Measurements from ENCODE around the gene RAP1A.
"Not testable (repeated sequence)": the region's sequence is repeated elsewhere in the genome, so short reads cannot be mapped to it uniquely, and the experiment has no call there.

Gene RAP1A

GRCh38 chr1:111738436-111739193 is 119.0 kb downstream of the RAP1A start:
- DNase-seq = peak; percentile 88

- peak; percentile 94 for DNase-seq
Observed at GRCh38 chr1:111739194-111739924, 119.8 kb downstream of the RAP1A start, which contains the start of gene INKA2. Gene INKA2, minus strand, starts transcription at chr1:111739395. Its CDS starts 153 bp downstream, at chr1:111739242.

- DNase-seq = peak; percentile 65
Observed at GRCh38 chr1:111739925-111740765, 120.6 kb downstream of the RAP1A start.

- not testable (repeated sequence) for DNase-seq
Observed at GRCh38 chr1:111742292-111742691, 122.7 kb downstream of the RAP1A start.

GRCh38 chr1:111742938-111743549 is 123.5 kb downstream of the RAP1A start:
- DNase-seq = no peak

GRCh38 chr1:111743679-111744101 is 124.1 kb downstream of the RAP1A start:
- DNase-seq = no peak

GRCh38 chr1:111745675-111746613 is 126.4 kb downstream of the RAP1A start:
- peak; percentile 9 for DNase-seq

- DNase-seq = no peak
Observed at GRCh38 chr1:111746614-111746999, 127.0 kb downstream of the RAP1A start.

GRCh38 chr1:111747282-111747734 is 127.7 kb downstream of the RAP1A start:
- peak; percentile 55 for DNase-seq

- DNase-seq = no peak
Observed at GRCh38 chr1:111747947-111748346, 128.4 kb downstream of the RAP1A start.

GRCh38 chr1:111749628-111750027 is 130.0 kb downstream of the RAP1A start:
- no peak for DNase-seq

- no peak for DNase-seq
Observed at GRCh38 chr1:111750856-111751255, 131.3 kb downstream of the RAP1A start.

GRCh38 chr1:111751906-111752575 is 132.5 kb downstream of the RAP1A start:
- no peak for DNase-seq

- DNase-seq = peak; percentile 68
Observed at GRCh38 chr1:111754984-111755330, 135.4 kb downstream of the RAP1A start.

- peak; percentile 98 for DNase-seq
Observed at GRCh38 chr1:111755331-111756123, 135.9 kb downstream of the RAP1A start, which contains the start of gene DDX20. Gene DDX20, plus strand, starts transcription at chr1:111755901. Its CDS starts 24 bp downstream, at chr1:111755925.

GRCh38 chr1:111756124-111756513 is 136.5 kb downstream of the RAP1A start:
- DNase-seq = no peak

GRCh38 chr1:111758373-111758772 is 138.8 kb downstream of the RAP1A start:
- DNase-seq = no peak

GRCh38 chr1:111761717-111762116 is 142.1 kb downstream of the RAP1A start:
- no peak for DNase-seq

- no peak for DNase-seq
Observed at GRCh38 chr1:111762332-111762731, 142.7 kb downstream of the RAP1A start.

Measured in NCI-H1105 treated with DMSO at 0.1 percent for 48 hours (cell line).